Calu3 (cell line): Measurements from ENCODE around the gene ZXDC. TPM values are rescaled to one million over a fixed set of nuclear protein-coding genes. Genes with fewer than 3 reads are reported as not detected.

Source experiments
- BruUV-seq: library from RNA; stranded (reverse); fragments of 400-500 nt; replicated peaks from 2 replicates; lab custom pipeline; 2021; lab: Mats Ljungman, UMichigan
- CTCF ChIA-PET: fragments of 300-600 bp; sonication (Branson Sonifier 250); formaldehyde crosslinking; loops from one replicate; lab custom pipeline; 2022; ENCODE audit warnings: antibody characterized with exemption; lab: Charles Lee
- DNase-seq: peaks from one replicate; pipeline ENCODE4 v3.0.0; 2022
- H3K27ac Mint-ChIP-seq: one replicate; pipeline ENCODE4 v1.8.0; 2022; ENCODE audit warnings: mixed read lengths; ENCODE audit not compliant: unreplicated experiment
- H3K27me3 Mint-ChIP-seq: one replicate; pipeline ENCODE4 v1.8.0; 2022; ENCODE audit warnings: mixed read lengths; ENCODE audit not compliant: unreplicated experiment
- H3K36me3 Mint-ChIP-seq: one replicate; pipeline ENCODE4 v1.8.0; 2022; ENCODE audit warnings: mild to moderate bottlenecking, moderate library complexity, mixed read lengths; ENCODE audit not compliant: insufficient read depth, unreplicated experiment
- H3K4me1 Mint-ChIP-seq: one replicate; pipeline ENCODE4 v1.8.0; 2022; ENCODE audit warnings: mild to moderate bottlenecking, low read depth, mixed read lengths; ENCODE audit not compliant: unreplicated experiment
- H3K4me3 Mint-ChIP-seq: one replicate; pipeline ENCODE4 v1.8.0; 2022; ENCODE audit warnings: mild to moderate bottlenecking, low read depth, moderate library complexity, mixed read lengths; ENCODE audit not compliant: unreplicated experiment
- H3K9me3 Mint-ChIP-seq: one replicate; pipeline ENCODE4 v1.8.0; 2022; ENCODE audit warnings: low read depth, mixed read lengths; ENCODE audit not compliant: unreplicated experiment
- intact Hi-C: fragments of 100-400 bp; cut with micrococcal nuclease; formaldehyde crosslinking; loops from one replicate; pipeline ENCODE4 v1.10.0; 2022; ENCODE audit not compliant: unreplicated experiment
- total RNA-seq: library from RNA; stranded (reverse); gene quantifications from 2 replicates; pipeline ENCODE4 v1.2.3, GENCODE V29; 2022
- TF ChIP-seq, protein P1 (sequence below): fragments of 200-600 bp; IDR thresholded peaks from one replicate; pipeline ENCODE4 v1.8.0; 2022; ENCODE audit warnings: antibody characterized with exemption; ENCODE audit not compliant: unreplicated experiment

The ZXDC gene
- total RNA-seq, 1 experiment from 2014 or later = 63.8 TPM

DNA sequence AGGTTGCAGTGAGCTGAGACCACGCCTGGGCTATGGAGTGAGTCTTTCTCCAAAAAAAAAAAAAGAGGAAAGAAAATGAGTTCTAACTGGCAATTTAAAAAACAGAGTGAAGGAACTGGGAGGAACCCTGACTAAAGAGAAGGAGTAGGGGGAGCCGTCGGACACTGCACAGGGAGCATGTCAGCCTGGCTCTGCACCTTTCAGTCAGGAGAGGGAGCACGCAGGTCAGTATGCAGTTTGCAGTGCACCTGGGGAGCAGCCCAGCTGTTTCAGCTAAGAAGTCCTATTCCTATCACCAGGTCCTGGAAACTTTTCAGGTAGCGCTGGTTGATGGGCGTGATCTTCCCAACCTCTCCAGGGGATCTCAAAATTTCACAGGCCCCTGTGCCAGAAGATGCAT is 14.9 kb upstream of the ZXDC start:
- no peaks in the 10 kb centered on the region for H3K36me3 Mint-ChIP-seq
- H3K9me3 Mint-ChIP-seq = no peaks in the 10 kb centered on the region
- peaks cover 10% of the 10 kb centered on the region for H3K4me1 Mint-ChIP-seq
- TF ChIP-seq, protein P1, sequence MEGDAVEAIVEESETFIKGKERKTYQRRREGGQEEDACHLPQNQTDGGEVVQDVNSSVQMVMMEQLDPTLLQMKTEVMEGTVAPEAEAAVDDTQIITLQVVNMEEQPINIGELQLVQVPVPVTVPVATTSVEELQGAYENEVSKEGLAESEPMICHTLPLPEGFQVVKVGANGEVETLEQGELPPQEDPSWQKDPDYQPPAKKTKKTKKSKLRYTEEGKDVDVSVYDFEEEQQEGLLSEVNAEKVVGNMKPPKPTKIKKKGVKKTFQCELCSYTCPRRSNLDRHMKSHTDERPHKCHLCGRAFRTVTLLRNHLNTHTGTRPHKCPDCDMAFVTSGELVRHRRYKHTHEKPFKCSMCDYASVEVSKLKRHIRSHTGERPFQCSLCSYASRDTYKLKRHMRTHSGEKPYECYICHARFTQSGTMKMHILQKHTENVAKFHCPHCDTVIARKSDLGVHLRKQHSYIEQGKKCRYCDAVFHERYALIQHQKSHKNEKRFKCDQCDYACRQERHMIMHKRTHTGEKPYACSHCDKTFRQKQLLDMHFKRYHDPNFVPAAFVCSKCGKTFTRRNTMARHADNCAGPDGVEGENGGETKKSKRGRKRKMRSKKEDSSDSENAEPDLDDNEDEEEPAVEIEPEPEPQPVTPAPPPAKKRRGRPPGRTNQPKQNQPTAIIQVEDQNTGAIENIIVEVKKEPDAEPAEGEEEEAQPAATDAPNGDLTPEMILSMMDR = no peak
- peaks cover 28% of the 10 kb centered on the region for H3K27me3 Mint-ChIP-seq
- CTCF ChIA-PET = interaction anchor here (0.9 to 1.6 kb wide), 3 partner anchors 18 to 35 kb away, joined by 3 to 4 read pairs (median 3); no protein-coding TSS in a partner anchor
- no peak for DNase-seq
- H3K27ac Mint-ChIP-seq = no peak overlapping the region
- no peak overlapping the region for H3K4me3 Mint-ChIP-seq
- BruUV-seq = no TSS peak
- intact Hi-C loops = no loop called here

- CTCF ChIA-PET = interaction anchor here (0.5 kb wide), 2 partner anchors 225 to 1059 kb away, joined by 3 read pairs; no protein-coding TSS in a partner anchor
- no peaks in the 10 kb centered on the region for H3K9me3 Mint-ChIP-seq
- BruUV-seq = no TSS peak
- no peaks in the 10 kb centered on the region for H3K36me3 Mint-ChIP-seq
- DNase-seq = no peak
- TF ChIP-seq, protein P1 = no peak
- peaks cover 10% of the 10 kb centered on the region for H3K4me1 Mint-ChIP-seq
- intact Hi-C loops = no loop called here
- peaks cover 22% of the 10 kb centered on the region for H3K27me3 Mint-ChIP-seq
- no peak overlapping the region for H3K4me3 Mint-ChIP-seq
- H3K27ac Mint-ChIP-seq = no peak overlapping the region
These were observed 13.3 kb upstream of the ZXDC start for GRCh38 chr3:126488886-126489569.

GRCh38 chr3:126488185-126488584 is 12.5 kb upstream of the ZXDC start:
- H3K27ac Mint-ChIP-seq = no peak overlapping the region
- H3K9me3 Mint-ChIP-seq = no peaks in the 10 kb centered on the region
- H3K27me3 Mint-ChIP-seq = peaks cover 22% of the 10 kb centered on the region
- no peak for DNase-seq
- TF ChIP-seq, protein P1 = no peak
- H3K36me3 Mint-ChIP-seq = no peaks in the 10 kb centered on the region
- H3K4me3 Mint-ChIP-seq = no peak overlapping the region
- BruUV-seq = no TSS peak
- CTCF ChIA-PET = no interaction called here
- peaks cover 10% of the 10 kb centered on the region for H3K4me1 Mint-ChIP-seq
- intact Hi-C loops = no loop called here

GRCh38 chr3:126487151-126487771 is 11.6 kb upstream of the ZXDC start:
- Mint-ChIP-seq H3K9me3 (no peaks in the 10 kb centered on the region), H3K36me3 (no peaks in the 10 kb centered on the region), H3K27me3 (peaks cover 26% of the 10 kb centered on the region), H3K4me1 (peaks cover 10% of the 10 kb centered on the region), H3K27ac (no peak overlapping the region), H3K4me3 (no peak overlapping the region)
- DNase-seq = no peak
- CTCF ChIA-PET = interaction anchor here (0.6 kb wide), 1 partner anchor 18 kb away, joined by 3 read pairs; no protein-coding TSS in a partner anchor
- no TSS peak for BruUV-seq
- intact Hi-C loops = no loop called here
- TF ChIP-seq, protein P1 = peak; percentile 17
